CD8-positive, alpha-beta memory T cell (primary cell): ENCODE measurements around the gene NCCRP1. TPM values are rescaled to one million over a fixed set of nuclear protein-coding genes. Genes with fewer than 3 reads are reported as not detected.

Experiments
- CTCF ChIA-PET: fragments of 350-600 bp; sonication (Branson Sonifier 250); formaldehyde crosslinking; loops from one replicate; lab custom pipeline; 2021; ENCODE audit warnings: antibody characterized with exemption; lab: Charles Lee
- POLR2A ChIA-PET: fragments of 350-600 bp; sonication (Branson Sonifier 250); formaldehyde crosslinking; loops from one replicate; lab custom pipeline; 2021; ENCODE audit warnings: antibody characterized with exemption; lab: Charles Lee
- DNase-seq, 5 donors: peaks; one replicate each; pipeline versions ENCODE4 v3.0.0 to v3.0.0-alpha.2; 2020 to 2022; ENCODE audit warnings: mixed read lengths in 1 of 5
- H3K27ac ChIP-seq: one replicate; pipeline ENCODE4 v1.7.0; 2013; ENCODE audit warnings: low read depth, mild to moderate bottlenecking, low read length, moderate library complexity
- H3K27me3 ChIP-seq: 2 replicates; pipeline ENCODE4 v1.7.0; 2013; ENCODE audit warnings: low read length, mild to moderate bottlenecking; ENCODE audit not compliant: insufficient read depth, poor library complexity, severe bottlenecking
- H3K36me3 ChIP-seq: 2 replicates; pipeline ENCODE4 v1.7.0; 2013; ENCODE audit warnings: mild to moderate bottlenecking, low read length, moderate library complexity; ENCODE audit not compliant: insufficient read depth
- H3K4me1 ChIP-seq: 2 replicates; pipeline ENCODE4 v1.7.0; 2013; ENCODE audit warnings: mild to moderate bottlenecking, low read length, moderate library complexity; ENCODE audit not compliant: insufficient read depth
- H3K4me3 ChIP-seq: 2 replicates; pipeline ENCODE4 v1.7.0; 2013; ENCODE audit warnings: mild to moderate bottlenecking, low read length
- H3K9me3 ChIP-seq: 2 replicates; pipeline ENCODE4 v1.7.0; 2013; ENCODE audit warnings: mild to moderate bottlenecking, low read length
- H3K27ac Mint-ChIP-seq, 8 donors: one replicate each; pipeline ENCODE4 v1.8.0; 2020 to 2021; ENCODE audit warnings: mixed read lengths in 8 of 8, mild to moderate bottlenecking in 6 of 8, inconsistent platforms in 3 of 8, moderate library complexity in 3 of 8
- H3K27me3 Mint-ChIP-seq, 2 donors: one replicate each; pipeline ENCODE4 v1.8.0; 2020 to 2021; ENCODE audit warnings: mixed read lengths in 2 of 2, mild to moderate bottlenecking in 1 of 2, moderate library complexity in 1 of 2
- H3K36me3 Mint-ChIP-seq, 3 donors: one replicate each; pipeline ENCODE4 v1.8.0; 2020 to 2021; ENCODE audit warnings: mixed read lengths in 3 of 3, inconsistent platforms in 1 of 3, mild to moderate bottlenecking in 1 of 3
- H3K4me1 Mint-ChIP-seq, 3 donors: one replicate each; pipeline ENCODE4 v1.8.0; 2020 to 2021; ENCODE audit warnings: mixed read lengths in 3 of 3, inconsistent platforms in 1 of 3, mild to moderate bottlenecking in 1 of 3
- H3K4me3 Mint-ChIP-seq, 7 donors: one replicate each; pipeline ENCODE4 v1.8.0; 2020 to 2021; ENCODE audit warnings: mixed read lengths in 7 of 7, mild to moderate bottlenecking in 6 of 7, moderate library complexity in 4 of 7, inconsistent platforms in 2 of 7
- H3K9me3 Mint-ChIP-seq, 5 donors: one replicate each; pipeline ENCODE4 v1.8.0; 2020 to 2022; ENCODE audit warnings: mixed read lengths in 5 of 5, mild to moderate bottlenecking in 3 of 5, moderate library complexity in 2 of 5, inconsistent platforms in 1 of 5
- polyA plus RNA-seq: library from polyadenylated mRNA; unstranded; fragments of 300-500 nt; fragmentation: Illumina TruSeq; gene quantifications from one replicate; pipeline ENCODE4 v1.2.3, GENCODE V29; 2021
- total RNA-seq, 2 experiments: library from RNA; stranded (reverse); gene quantifications; one replicate each; pipeline ENCODE4 v1.2.3, GENCODE V29; 2021

The NCCRP1 gene
- total and polyA plus RNA-seq, 3 experiments from 2014 or later: not detected

DNA sequence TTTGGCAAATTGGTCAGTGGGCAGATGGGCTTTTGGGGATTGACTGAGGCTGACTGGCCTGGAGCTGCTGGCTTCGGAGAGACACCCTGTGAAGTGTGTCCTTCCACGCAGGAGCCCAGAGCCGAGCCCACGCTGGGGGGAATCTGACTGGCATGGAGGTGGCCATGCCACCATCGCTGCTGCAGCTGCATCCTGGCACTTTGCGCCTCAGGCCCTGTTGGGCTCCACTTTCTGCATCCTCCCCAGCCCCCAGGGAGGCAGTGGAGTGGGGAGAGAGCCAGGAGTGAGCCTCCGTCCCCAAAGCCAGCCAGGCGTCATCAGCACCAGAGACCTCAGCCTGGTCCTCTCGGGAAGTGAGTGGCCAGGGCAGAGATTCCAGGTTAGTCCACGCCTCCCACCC is 17.0 kb upstream of the NCCRP1 start:
- Histone ChIP-seq H3K36me3 (no peaks in the 10 kb centered on the region), H3K4me3 (no peak overlapping the region), H3K27ac (no peak overlapping the region), H3K9me3 (no peaks in the 10 kb centered on the region), H3K27me3 (no peaks in the 10 kb centered on the region), H3K4me1 (no peaks in the 10 kb centered on the region)
- H3K4me3 Mint-ChIP-seq: no peak overlapping the region
- H3K4me1 Mint-ChIP-seq: no peaks in the 10 kb centered on the region
- no peak overlapping the region for H3K27ac Mint-ChIP-seq
- H3K36me3 Mint-ChIP-seq: peaks cover 0 to 44% (median 2%) of the 10 kb centered on the region in 3 donors
- ChIA-PET POLR2A (no interaction called here), CTCF (no interaction called here)
- H3K9me3 Mint-ChIP-seq: no peaks in the 10 kb centered on the region
- no peak for DNase-seq
- H3K27me3 Mint-ChIP-seq: peaks cover 0 to 1% of the 10 kb centered on the region in 2 donors

- Mint-ChIP-seq H3K36me3 (peaks cover 0 to 39% (median 2%) of the 10 kb centered on the region in 3 donors), H3K4me3 (no peak overlapping the region), H3K4me1 (no peaks in the 10 kb centered on the region), H3K27ac (no peak overlapping the region), H3K9me3 (no peaks in the 10 kb centered on the region), H3K27me3 (peaks cover 0 to 2% of the 10 kb centered on the region in 2 donors)
- H3K9me3 ChIP-seq: no peaks in the 10 kb centered on the region
- CTCF ChIA-PET: no interaction called here
- no peaks in the 10 kb centered on the region for H3K36me3 ChIP-seq
- no peak for DNase-seq
- no peak overlapping the region for H3K27ac ChIP-seq
- H3K4me3 ChIP-seq: no peak overlapping the region
- POLR2A ChIA-PET: no interaction called here
- no peaks in the 10 kb centered on the region for H3K4me1 ChIP-seq
- H3K27me3 ChIP-seq: no peaks in the 10 kb centered on the region
Measured at GRCh38 chr19:39180749-39181148, 16.0 kb upstream of the NCCRP1 start.

- Histone ChIP-seq H3K4me1 (no peaks in the 10 kb centered on the region), H3K4me3 (no peak overlapping the region), H3K36me3 (no peaks in the 10 kb centered on the region), H3K9me3 (no peaks in the 10 kb centered on the region), H3K27me3 (no peaks in the 10 kb centered on the region), H3K27ac (no peak overlapping the region)
- Mint-ChIP-seq H3K9me3 (no peaks in the 10 kb centered on the region), H3K4me1 (no peaks in the 10 kb centered on the region), H3K36me3 (peaks cover 0 to 31% (median 0%) of the 10 kb centered on the region in 3 donors), H3K27me3 (peaks cover 0 to 2% of the 10 kb centered on the region in 2 donors), H3K4me3 (no peak overlapping the region), H3K27ac (peak overlapping the region in 1 of 8 donors; percentile 57)
- DNase-seq: no peak
- CTCF ChIA-PET: no interaction called here
- POLR2A ChIA-PET: no interaction called here
Measured at GRCh38 chr19:39181500-39182173, 15.1 kb upstream of the NCCRP1 start.

DNA sequence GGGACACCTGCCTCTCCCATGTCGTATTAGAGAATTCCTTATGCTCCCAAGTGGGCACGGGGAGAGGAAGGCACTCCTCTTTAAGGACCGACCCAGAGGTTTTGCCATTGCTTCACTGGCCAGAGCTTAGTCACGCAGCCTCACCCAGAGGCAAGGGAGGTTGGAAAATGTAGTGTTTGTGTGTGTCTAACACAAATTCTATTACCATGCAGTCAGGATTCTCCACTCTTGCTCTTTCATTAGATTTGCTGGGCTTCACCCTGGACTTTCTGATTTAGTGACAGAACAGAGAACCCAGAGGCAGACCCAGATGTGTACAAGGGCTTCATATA is 14.6 kb upstream of the NCCRP1 start:
- Mint-ChIP-seq H3K27ac (no peak overlapping the region), H3K4me3 (no peak overlapping the region), H3K27me3 (peaks cover 0 to 2% of the 10 kb centered on the region in 2 donors), H3K9me3 (no peaks in the 10 kb centered on the region), H3K36me3 (peaks cover 0 to 28% (median 0%) of the 10 kb centered on the region in 3 donors), H3K4me1 (no peaks in the 10 kb centered on the region)
- Histone ChIP-seq H3K9me3 (no peaks in the 10 kb centered on the region), H3K4me3 (no peak overlapping the region), H3K4me1 (no peaks in the 10 kb centered on the region), H3K36me3 (no peaks in the 10 kb centered on the region), H3K27ac (no peak overlapping the region), H3K27me3 (no peaks in the 10 kb centered on the region)
- ChIA-PET POLR2A (no interaction called here), CTCF (no interaction called here)
- DNase-seq: no peak

DNA sequence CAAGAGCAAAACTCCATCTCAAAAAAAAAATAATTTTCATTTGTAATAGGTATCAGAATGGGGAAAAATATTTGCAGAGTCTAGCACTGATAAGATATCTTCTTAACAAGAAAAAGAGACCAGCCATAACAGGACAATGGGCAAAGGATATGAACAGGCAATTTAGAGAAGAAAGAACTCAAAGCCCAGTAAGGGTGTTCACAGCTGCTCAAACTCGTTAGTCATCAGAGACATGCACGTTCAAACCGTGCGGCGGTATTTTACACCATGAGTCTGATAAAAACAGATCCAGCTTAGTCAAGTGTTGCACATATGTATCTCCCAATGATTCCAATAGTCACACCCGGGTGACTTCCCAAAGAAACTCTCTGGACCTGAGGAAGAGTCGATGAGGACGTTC is 13.7 kb upstream of the NCCRP1 start:
- Histone ChIP-seq H3K27ac (no peak overlapping the region), H3K4me1 (no peaks in the 10 kb centered on the region), H3K9me3 (no peaks in the 10 kb centered on the region), H3K4me3 (no peak overlapping the region), H3K36me3 (no peaks in the 10 kb centered on the region), H3K27me3 (no peaks in the 10 kb centered on the region)
- no peaks in the 10 kb centered on the region for H3K4me1 Mint-ChIP-seq
- CTCF ChIA-PET: no interaction called here
- H3K27ac Mint-ChIP-seq: peak overlapping the region in 1 of 8 donors; percentile 20
- POLR2A ChIA-PET: no interaction called here
- no peaks in the 10 kb centered on the region for H3K9me3 Mint-ChIP-seq
- peaks cover 2 to 4% of the 10 kb centered on the region in 2 donors for H3K27me3 Mint-ChIP-seq
- peaks cover 0 to 19% (median 0%) of the 10 kb centered on the region in 3 donors for H3K36me3 Mint-ChIP-seq
- H3K4me3 Mint-ChIP-seq: no peak overlapping the region
- no peak for DNase-seq

DNA sequence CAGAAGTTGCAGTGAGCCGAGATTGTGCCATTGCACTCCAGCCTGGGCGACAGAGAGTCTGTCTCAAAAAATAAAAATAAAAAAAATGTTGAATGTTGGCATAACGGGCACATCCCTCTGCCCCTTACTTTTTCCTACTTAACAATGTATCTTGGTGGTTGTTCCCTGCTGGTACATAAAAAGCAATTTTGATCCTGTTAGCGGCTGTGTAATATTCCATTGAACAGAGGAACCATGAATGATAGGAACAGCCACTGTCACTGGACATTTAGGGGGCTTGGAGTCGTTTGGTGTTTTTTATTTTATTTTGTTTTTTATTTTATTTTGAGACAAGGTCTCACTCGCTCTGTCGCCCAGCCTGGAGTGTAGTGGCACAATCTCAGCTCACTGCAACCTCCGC is 10.4 kb upstream of the NCCRP1 start:
- no peak for DNase-seq
- Mint-ChIP-seq H3K36me3 (no peaks in the 10 kb centered on the region), H3K27ac (no peak overlapping the region), H3K4me3 (no peak overlapping the region), H3K27me3 (peaks cover 8 to 21% of the 10 kb centered on the region in 2 donors), H3K4me1 (no peaks in the 10 kb centered on the region), H3K9me3 (no peaks in the 10 kb centered on the region)
- H3K27ac ChIP-seq: no peak overlapping the region
- H3K9me3 ChIP-seq: no peaks in the 10 kb centered on the region
- no peaks in the 10 kb centered on the region for H3K4me1 ChIP-seq
- ChIA-PET POLR2A (no interaction called here), CTCF (interaction anchor here (1.0 to 1.3 kb wide), 4 partner anchors 64 to 170 kb away, joined by 3 to 4 read pairs (median 3); no protein-coding TSS in a partner anchor)
- no peak overlapping the region for H3K4me3 ChIP-seq
- no peaks in the 10 kb centered on the region for H3K36me3 ChIP-seq
- no peaks in the 10 kb centered on the region for H3K27me3 ChIP-seq

GRCh38 chr19:39187552-39187943 is 9.2 kb upstream of the NCCRP1 start:
- H3K36me3 Mint-ChIP-seq: no peaks in the 10 kb centered on the region
- H3K27ac Mint-ChIP-seq: no peak overlapping the region
- H3K4me1 Mint-ChIP-seq: no peaks in the 10 kb centered on the region
- no peaks in the 10 kb centered on the region for H3K4me1 ChIP-seq
- H3K4me3 Mint-ChIP-seq: no peak overlapping the region
- DNase-seq: no peak
- peaks cover 8 to 26% of the 10 kb centered on the region in 2 donors for H3K27me3 Mint-ChIP-seq
- H3K36me3 ChIP-seq: no peaks in the 10 kb centered on the region
- no peaks in the 10 kb centered on the region for H3K9me3 ChIP-seq
- no peak overlapping the region for H3K4me3 ChIP-seq
- no peaks in the 10 kb centered on the region for H3K27me3 ChIP-seq
- H3K9me3 Mint-ChIP-seq: no peaks in the 10 kb centered on the region
- ChIA-PET POLR2A (no interaction called here), CTCF (interaction anchor here (1.3 to 2.6 kb wide), 3 partner anchors 16 to 168 kb away, joined by 3 to 14 read pairs (median 3); no protein-coding TSS in a partner anchor)
- no peak overlapping the region for H3K27ac ChIP-seq

DNA sequence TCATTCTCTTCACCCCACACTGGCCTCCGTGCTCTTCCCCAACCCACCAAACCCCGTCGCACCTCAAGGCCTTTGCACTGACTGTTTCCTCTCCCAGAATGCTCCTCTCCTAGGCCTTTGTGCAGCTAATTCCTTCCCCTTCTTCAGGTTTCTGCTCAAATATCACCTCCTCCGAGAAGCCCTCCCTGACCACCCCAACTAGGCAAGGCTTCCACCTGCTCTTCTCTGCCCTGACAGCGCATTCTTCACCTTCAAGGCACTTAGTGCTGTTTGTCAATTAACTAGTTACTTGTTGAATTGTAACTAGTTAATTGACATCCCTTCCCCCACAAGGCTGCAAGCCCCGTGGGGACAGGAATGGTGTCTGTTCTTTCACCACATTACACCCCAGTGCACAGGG is 7.8 kb upstream of the NCCRP1 start:
- CTCF ChIA-PET: interaction anchor here (2.6 kb wide), 1 partner anchor 68 kb away, joined by 14 read pairs; no protein-coding TSS in a partner anchor
- H3K9me3 ChIP-seq: no peaks in the 10 kb centered on the region
- H3K27ac Mint-ChIP-seq: no peak overlapping the region
- no peaks in the 10 kb centered on the region for H3K4me1 Mint-ChIP-seq
- H3K27me3 ChIP-seq: peaks cover 4% of the 10 kb centered on the region
- H3K27ac ChIP-seq: no peak overlapping the region
- peaks cover 10 to 36% of the 10 kb centered on the region in 2 donors for H3K27me3 Mint-ChIP-seq
- no peaks in the 10 kb centered on the region for H3K36me3 ChIP-seq
- POLR2A ChIA-PET: no interaction called here
- H3K4me3 Mint-ChIP-seq: no peak overlapping the region
- no peaks in the 10 kb centered on the region for H3K36me3 Mint-ChIP-seq
- no peaks in the 10 kb centered on the region for H3K9me3 Mint-ChIP-seq
- no peak overlapping the region for H3K4me3 ChIP-seq
- DNase-seq: no peak
- H3K4me1 ChIP-seq: no peaks in the 10 kb centered on the region
